Measurements from ENCODE around the gene OPA3. TPM values are rescaled to one million over a fixed set of nuclear protein-coding genes. Genes with fewer than 3 reads are reported as not detected.

OPA3 gene
- total RNA-seq, 1 experiment from 2014 or later: 17.7 TPM

- CTCF ChIA-PET: no interaction called here
- no peak for DNase-seq
Measured at GRCh38 chr19:45575216-45575615, 9.4 kb downstream of the OPA3 start.

GRCh38 chr19:45574526-45574925 is 10.1 kb downstream of the OPA3 start:
- Mint-ChIP-seq H3K36me3 (ENCODE audit: insufficient read depth, unreplicated experiment) (no peaks in the 10 kb centered on the region), H3K4me1 (ENCODE audit: low read depth, unreplicated experiment) (peaks cover 27% of the 10 kb centered on the region), H3K27ac (ENCODE audit: unreplicated experiment) (no peak overlapping the region), H3K4me3 (ENCODE audit: unreplicated experiment) (no peak overlapping the region), H3K9me3 (ENCODE audit: unreplicated experiment) (no peaks in the 10 kb centered on the region), H3K27me3 (ENCODE audit: insufficient read depth, unreplicated experiment) (no peaks in the 10 kb centered on the region)
- ChIA-PET CTCF (no interaction called here), POLR2A (no interaction called here)
- Histone ChIP-seq H3K4me1 (peaks cover 30% of the 10 kb centered on the region), H3K36me3 (ENCODE audit: control insufficient read depth, insufficient read depth, low read length) (peaks cover 2% of the 10 kb centered on the region; the same call in 1 of the 2 replicates), H3K9me3 (no peaks in the 10 kb centered on the region), H3K4me3 (ENCODE audit: low read depth, low read length) (no peak overlapping the region), H3K27me3 (replicated peaks; ENCODE audit: control insufficient read depth, insufficient read depth, low read length) (no peaks in the 10 kb centered on the region)
- intact Hi-C loops (cut with micrococcal nuclease; ENCODE audit: unreplicated experiment): no loop called here
- TF ChIP-seq CTCF (IDR thresholded peaks at IDR 0.05; ENCODE audit: insufficient read depth in 1 of 2, low read depth in 1 of 2, low read length in 1 of 2, severe bottlenecking in 1 of 2, unreplicated experiment in 1 of 2): no peak
- no peak for DNase-seq
- no TSS peak for BruUV-seq (replicated peaks)

More at GRCh38 chr19:45575216-45575615, 9.4 kb downstream of the OPA3 start:
- BruUV-seq (replicated peaks): no TSS peak
- peaks cover 2% of the 10 kb centered on the region; the same call in 1 of the 2 replicates for H3K36me3 ChIP-seq (ENCODE audit: control insufficient read depth, insufficient read depth, low read length)
- no peaks in the 10 kb centered on the region for H3K9me3 Mint-ChIP-seq (ENCODE audit: unreplicated experiment)
- intact Hi-C loops (cut with micrococcal nuclease; ENCODE audit: unreplicated experiment): no loop called here
- POLR2A ChIA-PET: interaction anchor here (0.8 kb wide), 1 partner anchor 9 kb away, joined by 3 read pairs; the partner anchor contains the start of gene OPA3
- no peak for TF ChIP-seq CTCF (IDR thresholded peaks at IDR 0.05; ENCODE audit: insufficient read depth in 1 of 2, low read depth in 1 of 2, low read length in 1 of 2, severe bottlenecking in 1 of 2, unreplicated experiment in 1 of 2)
- no peaks in the 10 kb centered on the region for H3K9me3 ChIP-seq
- H3K27me3 ChIP-seq (replicated peaks; ENCODE audit: control insufficient read depth, insufficient read depth, low read length): no peaks in the 10 kb centered on the region
- H3K4me1 Mint-ChIP-seq (ENCODE audit: low read depth, unreplicated experiment): peaks cover 27% of the 10 kb centered on the region
- no peaks in the 10 kb centered on the region for H3K36me3 Mint-ChIP-seq (ENCODE audit: insufficient read depth, unreplicated experiment)
- no peak overlapping the region for H3K4me3 Mint-ChIP-seq (ENCODE audit: unreplicated experiment)
- H3K27ac Mint-ChIP-seq (ENCODE audit: unreplicated experiment): no peak overlapping the region
- peaks cover 30% of the 10 kb centered on the region for H3K4me1 ChIP-seq
- H3K27me3 Mint-ChIP-seq (ENCODE audit: insufficient read depth, unreplicated experiment): no peaks in the 10 kb centered on the region
- H3K4me3 ChIP-seq (ENCODE audit: low read depth, low read length): no peak overlapping the region

GRCh38 chr19:45571457-45572220 is 13.0 kb downstream of the OPA3 start:
- no peak for TF ChIP-seq CTCF (IDR thresholded peaks at IDR 0.05; ENCODE audit: insufficient read depth in 1 of 2, low read depth in 1 of 2, low read length in 1 of 2, severe bottlenecking in 1 of 2, unreplicated experiment in 1 of 2)
- peaks cover 10% of the 10 kb centered on the region for H3K4me1 ChIP-seq
- Mint-ChIP-seq H3K9me3 (ENCODE audit: unreplicated experiment) (no peaks in the 10 kb centered on the region), H3K36me3 (ENCODE audit: insufficient read depth, unreplicated experiment) (no peaks in the 10 kb centered on the region), H3K27me3 (ENCODE audit: insufficient read depth, unreplicated experiment) (no peaks in the 10 kb centered on the region), H3K4me1 (ENCODE audit: low read depth, unreplicated experiment) (peaks cover 4% of the 10 kb centered on the region), H3K4me3 (ENCODE audit: unreplicated experiment) (no peak overlapping the region), H3K27ac (ENCODE audit: unreplicated experiment) (no peak overlapping the region)
- ChIA-PET POLR2A (no interaction called here), CTCF (interaction anchor here (0.6 to 2.0 kb wide), 2 partner anchors 13 to 24 kb away, joined by 3 to 5 read pairs; partner anchors contain the start of gene OPA3)
- peaks cover 2% of the 10 kb centered on the region; the same call in 1 of the 2 replicates for H3K36me3 ChIP-seq (ENCODE audit: control insufficient read depth, insufficient read depth, low read length)
- H3K4me3 ChIP-seq (ENCODE audit: low read depth, low read length): no peak overlapping the region
- no peaks in the 10 kb centered on the region for H3K27me3 ChIP-seq (replicated peaks; ENCODE audit: control insufficient read depth, insufficient read depth, low read length)
- DNase-seq: no peak
- H3K9me3 ChIP-seq: no peaks in the 10 kb centered on the region
- intact Hi-C loops (cut with micrococcal nuclease; ENCODE audit: unreplicated experiment): no loop called here
- BruUV-seq (replicated peaks): no TSS peak

Data from Caco-2 (cell line).